IMR-90 (cell line): ENCODE results near the gene ATXN10. TPM values are rescaled to one million over a fixed set of nuclear protein-coding genes. Genes with fewer than 3 reads are reported as not detected.

Source experiments
- ATAC-seq: fragments of 200-7000 bp; cut with Tn5 transposase; 2 replicates; pipeline ENCODE4 v1.9.1; 2020; ENCODE audit warnings: low read depth, mild to moderate bottlenecking, moderate library complexity
- BruUV-seq: library from RNA; stranded (reverse); fragments of 400-500 nt; replicated peaks from 2 replicates; lab custom pipeline; 2021; lab: Mats Ljungman, UMichigan
- CTCF ChIA-PET: fragments of 300-600 bp; formaldehyde crosslinking; extraction: SDS; loops from one replicate; lab custom pipeline; 2021; ENCODE audit warnings: antibody characterized with exemption; lab: Yijun Ruan, JAX
- POLR2A ChIA-PET: fragments of 300-600 bp; sonication (Branson Sonifier 250); formaldehyde crosslinking; loops from one replicate; lab custom pipeline; 2022; ENCODE audit warnings: antibody characterized with exemption; ENCODE audit not compliant: unreplicated experiment; lab: Charles Lee
- DNase-seq: peaks from one replicate; pipeline ENCODE4 v3.0.0; 2013
- H2AFZ ChIP-seq: replicated peaks from 2 replicates; pipeline ENCODE3; 2013; ENCODE audit warnings: low read length, mild to moderate bottlenecking; ENCODE audit not compliant: poor library complexity
- H2AK5ac ChIP-seq: 2 replicates; pipeline ENCODE4 v1.6.1; 2013; ENCODE audit warnings: low read depth, low read length, inconsistent platforms
- H2AK9ac ChIP-seq: replicated peaks from 2 replicates; pipeline ENCODE3; 2013; ENCODE audit warnings: mild to moderate bottlenecking, low read depth, low read length, moderate library complexity; ENCODE audit not compliant: poor library complexity
- H2BK120ac ChIP-seq: 2 replicates; pipeline ENCODE4 v1.6.1; 2013; ENCODE audit warnings: low read depth, low read length, inconsistent platforms
- H2BK15ac ChIP-seq: 3 replicates; pipeline ENCODE4 v1.6.1; 2013; ENCODE audit warnings: low read depth, low read length, inconsistent platforms
- H2BK20ac ChIP-seq: 2 replicates; pipeline ENCODE4 v1.6.1; 2013; ENCODE audit warnings: low read depth, mild to moderate bottlenecking, inconsistent platforms, low read length, moderate library complexity
- H2BK5ac ChIP-seq: 2 replicates; pipeline ENCODE4 v1.6.1; 2013; ENCODE audit warnings: mild to moderate bottlenecking, low read depth, low read length, inconsistent platforms; ENCODE audit not compliant: poor library complexity, severe bottlenecking
- H3K14ac ChIP-seq: replicated peaks from 2 replicates; pipeline ENCODE4 v1.6.1; 2013; ENCODE audit warnings: low read depth, low read length, inconsistent platforms
- H3K18ac ChIP-seq: 2 replicates; pipeline ENCODE4 v1.6.1; 2013; ENCODE audit warnings: low read depth, low read length, control low read depth
- H3K23ac ChIP-seq: 2 replicates; pipeline ENCODE4 v1.6.1; 2013; ENCODE audit warnings: low read depth, low read length, inconsistent platforms
- H3K27ac ChIP-seq: 2 replicates; pipeline ENCODE4 v1.5.1; 2013; ENCODE audit warnings: mild to moderate bottlenecking, control low read depth, low read length; ENCODE audit not compliant: insufficient read depth
- H3K27me3 ChIP-seq: 2 replicates; pipeline ENCODE4 v1.6.1; 2013; ENCODE audit warnings: low read length; ENCODE audit not compliant: control insufficient read depth, insufficient read depth
- H3K36me3 ChIP-seq: 2 replicates; pipeline ENCODE4 v1.6.1; 2013; ENCODE audit warnings: low read length, mixed read lengths; ENCODE audit not compliant: control insufficient read depth, insufficient read depth
- H3K4ac ChIP-seq: 2 replicates; pipeline ENCODE4 v1.6.1; 2013; ENCODE audit warnings: low read depth, low read length, inconsistent platforms
- H3K4me1 ChIP-seq: 2 replicates; pipeline ENCODE4 v1.6.1; 2013; ENCODE audit warnings: low read length, mixed read lengths; ENCODE audit not compliant: control insufficient read depth, insufficient read depth
- H3K4me2 ChIP-seq: 2 replicates; pipeline ENCODE4 v1.6.1; 2013; ENCODE audit warnings: low read depth, mild to moderate bottlenecking, control low read depth, low read length, moderate library complexity
- H3K4me3 ChIP-seq: 2 replicates; pipeline ENCODE4 v1.5.1; 2013; ENCODE audit warnings: low read depth, mild to moderate bottlenecking, control low read depth, low read length, moderate library complexity; ENCODE audit not compliant: insufficient read depth
- H3K56ac ChIP-seq: 2 replicates; pipeline ENCODE4 v1.6.1; 2013; ENCODE audit warnings: low read length, inconsistent platforms; ENCODE audit not compliant: insufficient read depth; ENCODE audit errors: extremely low read depth
- H3K79me1 ChIP-seq, 2 experiments: 2 replicates each; pipeline ENCODE4 v1.6.1; 2013; ENCODE audit warnings: low read length in 2 of 2, inconsistent platforms in 1 of 2, low read depth in 1 of 2
- H3K9ac ChIP-seq: 2 replicates; pipeline ENCODE4 v1.6.1; 2013; ENCODE audit warnings: low read depth, low read length, control low read depth
- H3K9me1 ChIP-seq: 2 replicates; pipeline ENCODE4 v1.6.1; 2013; ENCODE audit warnings: low read length, inconsistent platforms; ENCODE audit not compliant: insufficient read depth
- H3K9me3 ChIP-seq: 2 replicates; pipeline ENCODE4 v1.6.1; 2013; ENCODE audit warnings: low read length; ENCODE audit not compliant: control insufficient read depth, insufficient read depth
- H4K20me1 ChIP-seq: 2 replicates; pipeline ENCODE4 v1.6.1; 2013; ENCODE audit warnings: low read length, inconsistent platforms; ENCODE audit not compliant: insufficient read depth
- H4K5ac ChIP-seq: 2 replicates; pipeline ENCODE4 v1.6.1; 2013; ENCODE audit warnings: mild to moderate bottlenecking, low read depth, low read length, control low read depth
- H4K8ac ChIP-seq, 2 experiments: 2 replicates each; pipeline ENCODE4 v1.6.1; 2013; ENCODE audit warnings: low read depth in 2 of 2, low read length in 2 of 2, control low read depth in 1 of 2, inconsistent platforms in 1 of 2
- H4K91ac ChIP-seq: 2 replicates; pipeline ENCODE4 v1.6.1; 2013; ENCODE audit warnings: low read depth, low read length, inconsistent platforms; ENCODE audit not compliant: insufficient read depth
- BHLHE40 ChIP-seq: fragments of 150-350 bp; IDR thresholded peaks from 2 replicates; pipeline ENCODE4 v1.6.1; 2016; ENCODE audit warnings: mild to moderate bottlenecking, low read depth, low read length
- CEBPB ChIP-seq: IDR thresholded peaks from 2 replicates; pipeline ENCODE4 v1.6.1; 2012; ENCODE audit warnings: low read depth, low read length, improper control_type of control experiment
- CHD1 ChIP-seq: IDR thresholded peaks from 2 replicates; pipeline ENCODE4 v1.6.1; 2012; ENCODE audit warnings: low read depth, low read length, improper control_type of control experiment
- CTCF ChIP-seq: conservative IDR thresholded peaks from 2 replicates; pipeline ENCODE4 v1.5.1; 2012; ENCODE audit warnings: mild to moderate bottlenecking, low read depth, low read length, improper control_type of control experiment
- ELK1 ChIP-seq: fragments of 150-350 bp; IDR thresholded peaks from 2 replicates; pipeline ENCODE4 v1.6.1; 2016; ENCODE audit warnings: low read depth, mild to moderate bottlenecking, low read length, moderate library complexity, borderline replicate concordance
- FOS ChIP-seq: fragments of 150-350 bp; IDR thresholded peaks from 2 replicates; pipeline ENCODE4 v1.6.1; 2016; ENCODE audit warnings: low read depth, low read length
- MAFK ChIP-seq: IDR thresholded peaks from 2 replicates; pipeline ENCODE4 v1.6.1; 2012; ENCODE audit warnings: low read depth, low read length, improper control_type of control experiment
- MAZ ChIP-seq: IDR thresholded peaks from 2 replicates; pipeline ENCODE4 v1.6.1; 2012; ENCODE audit warnings: low read depth, mild to moderate bottlenecking, low read length, improper control_type of control experiment, moderate library complexity, borderline replicate concordance
- MXI1 ChIP-seq: IDR thresholded peaks from 2 replicates; pipeline ENCODE4 v1.6.1; 2012; ENCODE audit warnings: low read depth, mild to moderate bottlenecking, low read length, moderate library complexity, borderline replicate concordance
- NFE2L2 ChIP-seq: fragments of 150-350 bp; IDR thresholded peaks from 2 replicates; pipeline ENCODE4 v1.6.1; 2016; ENCODE audit warnings: low read depth, mild to moderate bottlenecking, low read length
- POLR2A ChIP-seq: IDR thresholded peaks from 2 replicates; pipeline ENCODE4 v1.6.1; 2012; ENCODE audit warnings: mild to moderate bottlenecking, low read depth, low read length
- RAD21 ChIP-seq: IDR thresholded peaks from 2 replicates; pipeline ENCODE4 v1.6.1; 2012; ENCODE audit warnings: low read length, improper control_type of control experiment
- RCOR1 ChIP-seq: IDR thresholded peaks from 2 replicates; pipeline ENCODE4 v1.6.1; 2012; ENCODE audit warnings: mild to moderate bottlenecking, low read length, improper control_type of control experiment; ENCODE audit not compliant: insufficient replicate concordance
- RFX5 ChIP-seq: IDR thresholded peaks from 2 replicates; pipeline ENCODE4 v1.8.0; 2012; ENCODE audit warnings: low read depth, mild to moderate bottlenecking, low read length, moderate library complexity
- SMC3 ChIP-seq: fragments of 150-350 bp; IDR thresholded peaks from 2 replicates; pipeline ENCODE4 v1.6.1; 2016; ENCODE audit warnings: low read depth, mild to moderate bottlenecking, antibody characterized with exemption, low read length, moderate library complexity
- USF2 ChIP-seq: fragments of 150-350 bp; IDR thresholded peaks from 2 replicates; pipeline ENCODE4 v1.6.1; 2017; ENCODE audit warnings: mild to moderate bottlenecking, antibody characterized with exemption, low read length, low read depth
- WGBS, 2 experiments: methylation state at CpG; one replicate each; pipeline versions ENCODE4 v1.1.5 to v1.1.7; 2013; ENCODE audit warnings: missing lambda C conversion rate in 2 of 2; ENCODE audit not compliant: insufficient read length in 1 of 2; ENCODE audit errors: extremely low coverage in 2 of 2; 5-methylcytosine and 5-hydroxymethylcytosine counted together
- dilution Hi-C: fragments of 300-500 bp; cut with HindIII; formaldehyde crosslinking; loops from one replicate; pipeline ENCODE4 v1.14.3; 2018; ENCODE audit warnings: low sequenced_read_pairs; ENCODE audit not compliant: unreplicated experiment
- in situ Hi-C: fragments of 300-500 bp; cut with MboI; formaldehyde crosslinking; loops from 3 replicates; pipeline ENCODE4 v1.14.3; 2019; ENCODE audit warnings: low sequenced_read_pairs, inconsistent platforms, mixed read lengths
- intact Hi-C: fragments of 100-400 bp; cut with micrococcal nuclease; formaldehyde crosslinking; loops from 2 replicates; pipeline ENCODE4 v1.10.0; 2022
- polyA plus RNA-seq, 3 experiments: library from polyadenylated mRNA; depleted of rRNA; stranded (reverse); fragments of >200 nt; gene quantifications; 2 replicates each; pipeline ENCODE4 v1.2.3, GENCODE V29; 2012; ENCODE audit warnings: low replicate concordance in 1 of 3
- total RNA-seq: library from RNA; depleted of rRNA; stranded (reverse); fragments of >200 nt; gene quantifications from 2 replicates; pipeline ENCODE4 v1.2.3, GENCODE V29; 2012

ATXN10 gene
- total and polyA plus RNA-seq, 2 of the 4 experiments (the other 2 are of a cell fraction) = 116 to 231 TPM

GRCh38 chr22:45878901-45879551, 207.4 kb downstream of the ATXN10 start:
- H2BK15ac ChIP-seq = no peak overlapping the region
- no peak overlapping the region for H3K23ac ChIP-seq
- peaks cover 68% of the 10 kb centered on the region for H3K27me3 ChIP-seq
- no peaks in the 10 kb centered on the region for H3K9me1 ChIP-seq
- no peaks in the 10 kb centered on the region for H3K4me1 ChIP-seq
- no peaks in the 10 kb centered on the region for H3K36me3 ChIP-seq
- no peak overlapping the region for H2AK9ac ChIP-seq
- no peak overlapping the region for H2AK5ac ChIP-seq
- no peaks in the 10 kb centered on the region for H3K9me3 ChIP-seq
- no peak overlapping the region for H3K9ac ChIP-seq
- no peak overlapping the region for H3K4me2 ChIP-seq
- no peak overlapping the region for H3K18ac ChIP-seq
- H3K4me3 ChIP-seq = no peak overlapping the region
- no peak overlapping the region for H4K91ac ChIP-seq
- H3K4ac ChIP-seq = no peak overlapping the region
- CTCF ChIA-PET = no interaction called here
- no peak overlapping the region for H2BK5ac ChIP-seq
- no peak overlapping the region for H3K56ac ChIP-seq
- H4K5ac ChIP-seq = no peak overlapping the region
- no peak overlapping the region for H2BK20ac ChIP-seq
- POLR2A ChIA-PET = no interaction called here
- WGBS, 2 experiments = 34% methylated on average over 9 of the region's 16 CpGs; no CpG with 5 or more reads in 1 of the 2 experiments
- TF ChIP-seq POLR2A = no peak
- TF ChIP-seq ELK1 = no peak
- no peak for TF ChIP-seq MXI1
- TF ChIP-seq FOS = no peak
- TF ChIP-seq RCOR1 = no peak
- no peak for TF ChIP-seq CEBPB
- TF ChIP-seq CHD1 = no peak
- no peak for TF ChIP-seq BHLHE40
- no peak for TF ChIP-seq SMC3
- TF ChIP-seq RAD21 = no peak
- no peak for TF ChIP-seq USF2
- TF ChIP-seq NFE2L2 = no peak
- no peak for TF ChIP-seq MAFK
- no peak for TF ChIP-seq CTCF
- no peak for TF ChIP-seq RFX5
- no peak for TF ChIP-seq MAZ
- H4K20me1 ChIP-seq = no peaks in the 10 kb centered on the region; the same call in 1 of the 2 replicates
- no peak overlapping the region for H3K27ac ChIP-seq
- H2BK120ac ChIP-seq = no peak overlapping the region
- intact Hi-C loops = no loop called here
- no peaks in the 10 kb centered on the region for H3K79me1 ChIP-seq
- in situ Hi-C loops = no loop called here
- dilution Hi-C loops = no loop called here
- no peak overlapping the region for H3K14ac ChIP-seq
- DNase-seq (no peak), ATAC-seq (no peak; the same call in 1 of the 2 replicates)
- BruUV-seq = no TSS peak
- no peak overlapping the region for H4K8ac ChIP-seq
- H2AFZ ChIP-seq = peak overlapping the region; percentile 10
